B cell (primary cell): ENCODE results near the gene RIIAD1. TPM values are rescaled to one million over a fixed set of nuclear protein-coding genes. Genes with fewer than 3 reads are reported as not detected.
A peak's percentile ranks its signal among the peaks of the same experiment; 100 is the strongest.

Experiments
- ATAC-seq: fragments of 200-7000 bp; cut with Tn5 transposase; one replicate; pipeline ENCODE4 v1.10.0; 2021; ENCODE audit warnings: low read depth, mild to moderate bottlenecking, moderate number of reproducible peaks, moderate library complexity
- CTCF ChIA-PET: fragments of 350-600 bp; sonication (Branson Sonifier 250); formaldehyde crosslinking; loops from one replicate; lab custom pipeline; 2021; ENCODE audit warnings: antibody characterized with exemption, inconsistent platforms; lab: Charles Lee
- POLR2A ChIA-PET: fragments of 350-600 bp; sonication (Branson Sonifier 250); formaldehyde crosslinking; loops from one replicate; lab custom pipeline; 2021; ENCODE audit warnings: antibody characterized with exemption; lab: Charles Lee
- DNase-seq: peaks from one replicate; pipeline ENCODE4 v3.0.0; 2013
- H2AFZ ChIP-seq: 2 replicates; pipeline ENCODE4 v1.6.1; 2012; ENCODE audit warnings: mild to moderate bottlenecking, low read depth, low read length; ENCODE audit not compliant: insufficient read depth, poor library complexity, severe bottlenecking
- H3K27ac ChIP-seq, 2 donors: 1 replicate in 1 of 2; 2 replicates in 1 of 2; pipeline ENCODE4 v1.5.1; 2012 to 2013; ENCODE audit warnings: low read length in 2 of 2, mild to moderate bottlenecking in 2 of 2, moderate library complexity in 1 of 2
- H3K27me3 ChIP-seq, 4 experiments: fragments of 200-600 bp in 1 of 4; sonication (generic) in 1 of 4; replicated peaks in 1 of 4; 1 replicate in 2 of 4; 2 replicates in 2 of 4; pipeline versions ENCODE4 v1.6.1 to v1.7.0; 2013 to 2016; ENCODE audit warnings: low read length in 3 of 4, mild to moderate bottlenecking in 2 of 4, mixed read lengths in 1 of 4, moderate library complexity in 1 of 4; ENCODE audit not compliant: insufficient read depth in 4 of 4, control insufficient read depth in 3 of 4; ENCODE audit errors: control extremely low read depth in 1 of 4
- H3K36me3 ChIP-seq, 2 experiments: replicated peaks in 1 of 2; 1 replicate in 1 of 2; 2 replicates in 1 of 2; pipeline versions ENCODE4 v1.6.1 to v1.7.1; 2013; ENCODE audit warnings: low read length in 1 of 2; ENCODE audit not compliant: insufficient read depth in 2 of 2, control insufficient read depth in 1 of 2; ENCODE audit errors: control extremely low read depth in 1 of 2, extremely low read depth in 1 of 2
- H3K4me1 ChIP-seq, 2 donors: fragments of 200-600 bp in 1 of 2; sonication (generic) in 1 of 2; 1 replicate in 1 of 2; 2 replicates in 1 of 2; pipeline versions ENCODE4 v1.5.1 to v1.6.1; 2013 to 2017; ENCODE audit warnings: low read length in 2 of 2; ENCODE audit not compliant: control insufficient read depth in 2 of 2, insufficient read depth in 2 of 2
- H3K4me2 ChIP-seq: replicated peaks from 2 replicates; pipeline ENCODE3; 2012; ENCODE audit warnings: mild to moderate bottlenecking, low read depth, low read length; ENCODE audit not compliant: poor library complexity, severe bottlenecking
- H3K4me3 ChIP-seq, 5 experiments: fragments of 200-600 bp in 1 of 5; sonication (generic) in 1 of 5; 1 replicate in 3 of 5; 2 replicates in 2 of 5; pipeline versions ENCODE4 v1.5.1 to v1.7.0; 2011 to 2016; ENCODE audit warnings: low read length in 4 of 5, mild to moderate bottlenecking in 4 of 5, low read depth in 2 of 5, control low read depth in 1 of 5, moderate library complexity in 1 of 5; ENCODE audit not compliant: insufficient read depth in 1 of 5; ENCODE audit errors: control extremely low read depth in 1 of 5, extremely low read depth in 1 of 5
- H3K79me2 ChIP-seq: fragments of 200-600 bp; sonication (generic); one replicate; pipeline ENCODE4 v1.6.0; 2016; ENCODE audit warnings: low read length; ENCODE audit not compliant: control insufficient read depth, insufficient read depth
- H3K9ac ChIP-seq: fragments of 200-600 bp; sonication (generic); 2 replicates; pipeline ENCODE4 v1.6.1; 2017; ENCODE audit warnings: mild to moderate bottlenecking, low read length, moderate library complexity
- H3K9me3 ChIP-seq, 3 donors: one replicate each; pipeline versions ENCODE4 v1.6.1 to v1.7.1; 2013; ENCODE audit warnings: low read length in 2 of 3; ENCODE audit not compliant: control insufficient read depth in 2 of 3, insufficient read depth in 1 of 3; ENCODE audit errors: control extremely low read depth in 1 of 3
- H4K20me1 ChIP-seq: 2 replicates; pipeline ENCODE4 v1.6.0; 2012; ENCODE audit warnings: mild to moderate bottlenecking, low read length; ENCODE audit not compliant: insufficient read depth, control insufficient read depth, poor library complexity, severe bottlenecking
- H3K27ac Mint-ChIP-seq: one replicate; pipeline ENCODE4 v1.8.0; 2021; ENCODE audit warnings: mixed read lengths
- H3K27me3 Mint-ChIP-seq: one replicate; pipeline ENCODE4 v1.8.0; 2021; ENCODE audit warnings: mixed read lengths
- H3K4me1 Mint-ChIP-seq: one replicate; pipeline ENCODE4 v1.8.0; 2021; ENCODE audit warnings: mixed read lengths
- H3K4me3 Mint-ChIP-seq: one replicate; pipeline ENCODE4 v1.8.0; 2021; ENCODE audit warnings: mixed read lengths
- H3K9me3 Mint-ChIP-seq: one replicate; pipeline ENCODE4 v1.8.0; 2022; ENCODE audit warnings: mixed read lengths; ENCODE audit not compliant: insufficient read depth
- EZH2 ChIP-seq: IDR thresholded peaks from 2 replicates; pipeline ENCODE4 v1.6.1; 2012; ENCODE audit warnings: borderline replicate concordance, low read depth, mild to moderate bottlenecking, moderate library complexity, low read length; ENCODE audit not compliant: insufficient read depth, poor library complexity, severe bottlenecking
- WGBS: methylation state at CpG from one replicate; pipeline ENCODE4 v1.1.5; 2013; ENCODE audit warnings: missing lambda C conversion rate; ENCODE audit not compliant: insufficient coverage; 5-methylcytosine and 5-hydroxymethylcytosine counted together
- intact Hi-C: fragments of 100-400 bp; cut with micrococcal nuclease; formaldehyde crosslinking; loops from one replicate; pipeline ENCODE4 v1.10.0; 2022
- polyA plus RNA-seq: library from polyadenylated mRNA; depleted of rRNA; stranded (reverse); fragments of >200 nt; gene quantifications from 2 replicates; pipeline ENCODE4 v1.2.3, GENCODE V29; 2012
- total RNA-seq, 2 donors: library from RNA; stranded (reverse); fragments of 120-200 nt in 1 of 2; gene quantifications; 1 replicate in 1 of 2; 2 replicates in 1 of 2; pipeline versions ENCODE4 v1.2.3 to v1.2.4, GENCODE V29; 2013 to 2022
- TF ChIP-seq, protein P1 (sequence below): fragments of 200-600 bp; IDR thresholded peaks from one replicate; pipeline ENCODE4 v1.8.0; 2022; ENCODE audit warnings: antibody characterized with exemption, mild to moderate bottlenecking

Gene RIIAD1
- total and polyA plus RNA-seq, 2 donors (not counting 1 experiment from before 2014, with no cell fraction given): not detected

DNA sequence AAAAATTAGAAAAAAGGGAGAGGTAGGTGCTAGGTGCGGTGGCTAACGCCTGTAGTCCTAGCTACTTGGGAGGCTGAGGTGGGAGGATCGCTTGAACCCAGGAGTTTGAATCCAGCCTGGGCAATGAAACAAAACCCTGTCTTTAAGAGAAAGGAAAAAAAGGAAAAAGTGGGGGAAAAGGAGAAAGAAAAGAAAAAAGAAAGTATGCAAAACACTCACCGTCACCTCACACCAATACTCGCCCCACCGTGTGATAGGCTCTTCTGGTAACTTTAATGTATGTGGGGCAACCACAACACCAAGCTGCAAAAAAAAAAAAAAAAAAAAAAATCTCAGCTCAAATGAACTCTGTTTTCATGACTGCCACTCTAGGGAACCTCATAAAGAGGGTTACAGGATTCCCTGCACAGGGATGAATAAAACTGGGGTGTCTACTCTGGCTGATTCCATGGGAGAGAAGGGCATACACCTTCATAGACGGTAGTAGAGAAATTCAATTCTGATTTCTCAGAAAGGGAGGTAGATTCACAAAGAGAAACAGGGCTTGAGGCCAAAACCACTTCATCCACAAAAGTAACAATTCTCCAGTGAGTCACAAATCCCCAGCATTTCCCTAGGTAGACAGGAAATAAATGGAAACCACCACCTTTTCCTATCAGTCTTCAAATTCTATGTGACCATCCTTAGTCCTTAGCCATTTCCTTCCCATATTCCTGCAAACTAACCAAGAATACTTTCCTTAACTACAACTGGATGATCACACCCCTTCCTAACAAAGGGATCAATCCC is 39.5 kb downstream of the RIIAD1 start:
- Histone ChIP-seq H2AFZ (no peak overlapping the region), H4K20me1 (no peaks in the 10 kb centered on the region), H3K79me2 (no peaks in the 10 kb centered on the region), H3K27ac (no peak overlapping the region), H3K27me3 (no peaks in the 10 kb centered on the region), H3K36me3 (peaks cover 0 to 31% of the 10 kb centered on the region in 2 experiments), H3K4me3 (no peak overlapping the region), H3K4me2 (no peak overlapping the region), H3K9ac (no peak overlapping the region), H3K4me1 (peaks cover 14 to 15% of the 10 kb centered on the region in 2 donors), H3K9me3 (no peaks in the 10 kb centered on the region)
- DNase-seq (no peak), ATAC-seq (no peak)
- WGBS: 100% methylated on average over 3 of the region's 7 CpGs
- ChIA-PET POLR2A (interaction anchor here (0.7 kb wide), 1 partner anchor 148 kb away, joined by 4 read pairs; no protein-coding TSS in a partner anchor), CTCF (no interaction called here)
- TF ChIP-seq, protein P1, sequence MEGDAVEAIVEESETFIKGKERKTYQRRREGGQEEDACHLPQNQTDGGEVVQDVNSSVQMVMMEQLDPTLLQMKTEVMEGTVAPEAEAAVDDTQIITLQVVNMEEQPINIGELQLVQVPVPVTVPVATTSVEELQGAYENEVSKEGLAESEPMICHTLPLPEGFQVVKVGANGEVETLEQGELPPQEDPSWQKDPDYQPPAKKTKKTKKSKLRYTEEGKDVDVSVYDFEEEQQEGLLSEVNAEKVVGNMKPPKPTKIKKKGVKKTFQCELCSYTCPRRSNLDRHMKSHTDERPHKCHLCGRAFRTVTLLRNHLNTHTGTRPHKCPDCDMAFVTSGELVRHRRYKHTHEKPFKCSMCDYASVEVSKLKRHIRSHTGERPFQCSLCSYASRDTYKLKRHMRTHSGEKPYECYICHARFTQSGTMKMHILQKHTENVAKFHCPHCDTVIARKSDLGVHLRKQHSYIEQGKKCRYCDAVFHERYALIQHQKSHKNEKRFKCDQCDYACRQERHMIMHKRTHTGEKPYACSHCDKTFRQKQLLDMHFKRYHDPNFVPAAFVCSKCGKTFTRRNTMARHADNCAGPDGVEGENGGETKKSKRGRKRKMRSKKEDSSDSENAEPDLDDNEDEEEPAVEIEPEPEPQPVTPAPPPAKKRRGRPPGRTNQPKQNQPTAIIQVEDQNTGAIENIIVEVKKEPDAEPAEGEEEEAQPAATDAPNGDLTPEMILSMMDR: no peak
- no peak for TF ChIP-seq EZH2
- Mint-ChIP-seq H3K27ac (no peak overlapping the region), H3K9me3 (no peaks in the 10 kb centered on the region), H3K27me3 (no peaks in the 10 kb centered on the region), H3K4me3 (peak overlapping the region; percentile 35), H3K4me1 (peaks cover 21% of the 10 kb centered on the region)
- intact Hi-C loops: no loop called here
